Measurements from ENCODE around the gene SLC25A11.

Gene SLC25A11

GRCh38 chr17:4901648-4902344 is 38.0 kb downstream of the SLC25A11 start:
- H3K27me3 ChIP-seq (ENCODE audit: low read depth, low read length): no peaks in the 10 kb centered on the region
- no peaks in the 10 kb centered on the region for H3K9me3 ChIP-seq (ENCODE audit: insufficient read depth, low read length)
- H3K4me1 ChIP-seq (ENCODE audit: low read length): peaks cover 15% of the 10 kb centered on the region
- H3K36me3 ChIP-seq (replicated peaks; ENCODE audit: low read depth, low read length): no peaks in the 10 kb centered on the region
- no peak overlapping the region for H3K4me3 ChIP-seq (ENCODE audit: low read length)
- H3K27ac ChIP-seq (ENCODE audit: low read length): no peak overlapping the region
- H4K20me1 ChIP-seq (ENCODE audit: insufficient read depth, low read length): no peaks in the 10 kb centered on the region
- TF ChIP-seq CTCF (IDR thresholded peaks at IDR 0.05; ENCODE audit: low read depth, low read length) (no peak), EZH2phosphoT487 (IDR thresholded peaks at IDR 0.05; ENCODE audit: low read depth) (no peak)
- no peaks in the 10 kb centered on the region for H3K79me2 ChIP-seq (ENCODE audit: low read length)
- no peak overlapping the region for H2AFZ ChIP-seq (ENCODE audit: low read depth, low read length)
- H3K9ac ChIP-seq (ENCODE audit: low read length): no peak overlapping the region
- H3K4me2 ChIP-seq (ENCODE audit: low read length): no peak overlapping the region

- TF ChIP-seq CTCF (IDR thresholded peaks at IDR 0.05; ENCODE audit: low read depth, low read length) (no peak), EZH2phosphoT487 (IDR thresholded peaks at IDR 0.05; ENCODE audit: low read depth) (no peak)
- Histone ChIP-seq H3K9me3 (ENCODE audit: insufficient read depth, low read length) (no peaks in the 10 kb centered on the region), H2AFZ (ENCODE audit: low read depth, low read length) (no peak overlapping the region), H3K9ac (ENCODE audit: low read length) (no peak overlapping the region), H3K79me2 (ENCODE audit: low read length) (no peaks in the 10 kb centered on the region), H3K36me3 (replicated peaks; ENCODE audit: low read depth, low read length) (no peaks in the 10 kb centered on the region), H4K20me1 (ENCODE audit: insufficient read depth, low read length) (no peaks in the 10 kb centered on the region), H3K27me3 (ENCODE audit: low read depth, low read length) (no peaks in the 10 kb centered on the region), H3K4me3 (ENCODE audit: low read length) (no peak overlapping the region), H3K4me1 (ENCODE audit: low read length) (peaks cover 15% of the 10 kb centered on the region), H3K27ac (ENCODE audit: low read length) (no peak overlapping the region), H3K4me2 (ENCODE audit: low read length) (no peak overlapping the region)
These were observed 38.7 kb downstream of the SLC25A11 start for GRCh38 chr17:4901108-4901647.

GRCh38 chr17:4900231-4901107 is 39.4 kb downstream of the SLC25A11 start:
- H3K9me3 ChIP-seq (ENCODE audit: insufficient read depth, low read length): no peaks in the 10 kb centered on the region
- no peaks in the 10 kb centered on the region for H3K79me2 ChIP-seq (ENCODE audit: low read length)
- TF ChIP-seq EZH2phosphoT487 (IDR thresholded peaks at IDR 0.05; ENCODE audit: low read depth) (no peak), CTCF (IDR thresholded peaks at IDR 0.05; ENCODE audit: low read depth, low read length) (no peak)
- H3K27me3 ChIP-seq (ENCODE audit: low read depth, low read length): no peaks in the 10 kb centered on the region
- H3K4me1 ChIP-seq (ENCODE audit: low read length): peaks cover 10% of the 10 kb centered on the region
- no peak overlapping the region for H3K4me2 ChIP-seq (ENCODE audit: low read length)
- no peaks in the 10 kb centered on the region for H3K36me3 ChIP-seq (replicated peaks; ENCODE audit: low read depth, low read length)
- no peaks in the 10 kb centered on the region for H4K20me1 ChIP-seq (ENCODE audit: insufficient read depth, low read length)
- H3K9ac ChIP-seq (ENCODE audit: low read length): no peak overlapping the region
- H2AFZ ChIP-seq (ENCODE audit: low read depth, low read length): no peak overlapping the region
- H3K4me3 ChIP-seq (ENCODE audit: low read length): no peak overlapping the region
- no peak overlapping the region for H3K27ac ChIP-seq (ENCODE audit: low read length)

All from OCI-LY3 (cell line).